DOHH2 (cell line): Measurements from ENCODE around the gene CD163L1.

Experiments used
- H3F3A ChIP-seq: fragments of 200-600 bp; sonication (generic), shearing (Covaris generic); 2 replicates; pipeline ENCODE4 v1.6.0; 2016; ENCODE audit warnings: antibody characterized with exemption, mild to moderate bottlenecking; ENCODE audit not compliant: control insufficient read depth, insufficient read depth
- H3K27ac ChIP-seq: fragments of 200-600 bp; sonication (generic); 2 replicates; pipeline ENCODE4 v1.5.1; 2014; ENCODE audit warnings: low read depth, mild to moderate bottlenecking, low read length, moderate library complexity
- H3K27me3 ChIP-seq: fragments of 200-600 bp; sonication (generic); 2 replicates; pipeline ENCODE4 v1.6.1; 2014; ENCODE audit warnings: mild to moderate bottlenecking, low read length, mixed read lengths; ENCODE audit not compliant: control insufficient read depth
- H3K36me3 ChIP-seq: fragments of 200-600 bp; sonication (generic); 2 replicates; pipeline ENCODE4 v1.6.1; 2014; ENCODE audit warnings: mild to moderate bottlenecking, low read length, moderate library complexity, mixed read lengths; ENCODE audit not compliant: control insufficient read depth
- H3K4me1 ChIP-seq: fragments of 200-600 bp; sonication (generic); 2 replicates; pipeline ENCODE4 v1.6.1; 2014; ENCODE audit warnings: mild to moderate bottlenecking, low read length, mixed read lengths; ENCODE audit not compliant: control insufficient read depth
- H3K4me2 ChIP-seq: fragments of 200-600 bp; sonication (generic); 2 replicates; pipeline ENCODE4 v1.6.0; 2014; ENCODE audit warnings: mild to moderate bottlenecking, low read length, moderate library complexity
- H3K4me3 ChIP-seq: fragments of 200-600 bp; sonication (generic); 2 replicates; pipeline ENCODE4 v1.5.1; 2014; ENCODE audit warnings: mild to moderate bottlenecking, low read length, mixed read lengths
- H3K79me2 ChIP-seq: fragments of 200-600 bp; sonication (generic); 2 replicates; pipeline ENCODE4 v1.6.1; 2014; ENCODE audit warnings: mild to moderate bottlenecking, low read length, mixed read lengths; ENCODE audit not compliant: control insufficient read depth
- H3K9me2 ChIP-seq: fragments of 200-600 bp; sonication (generic); replicated peaks from 2 replicates; pipeline ENCODE4 v1.6.1; 2014; ENCODE audit warnings: mild to moderate bottlenecking, low read length, mixed read lengths; ENCODE audit not compliant: control insufficient read depth
- H3K9me3 ChIP-seq: fragments of 200-600 bp; sonication (generic); 2 replicates; pipeline ENCODE4 v1.6.1; 2014; ENCODE audit warnings: antibody characterized with exemption, low read length, mixed read lengths; ENCODE audit not compliant: control insufficient read depth, insufficient read depth
- H4K20me1 ChIP-seq: fragments of 200-600 bp; sonication (generic); 2 replicates; pipeline ENCODE4 v1.6.0; 2014; ENCODE audit warnings: low read depth, mild to moderate bottlenecking, antibody characterized with exemption, low read length, moderate library complexity; ENCODE audit not compliant: control insufficient read depth, insufficient read depth
- EZH2phosphoT487 ChIP-seq: fragments of 200-600 bp; sonication (generic); IDR thresholded peaks from 2 replicates; pipeline ENCODE4 v1.6.1; 2017; ENCODE audit warnings: borderline replicate concordance, mild to moderate bottlenecking, antibody characterized with exemption, low read length, moderate library complexity, mixed read lengths
- TF ChIP-seq, protein P1 (sequence below): fragments of 200-600 bp; sonication (generic); IDR thresholded peaks from one replicate; pipeline ENCODE4 v1.5.1; 2014; ENCODE audit warnings: antibody characterized with exemption, mild to moderate bottlenecking, low read depth, low read length; ENCODE audit not compliant: poor library complexity, severe bottlenecking

The CD163L1 gene

DNA sequence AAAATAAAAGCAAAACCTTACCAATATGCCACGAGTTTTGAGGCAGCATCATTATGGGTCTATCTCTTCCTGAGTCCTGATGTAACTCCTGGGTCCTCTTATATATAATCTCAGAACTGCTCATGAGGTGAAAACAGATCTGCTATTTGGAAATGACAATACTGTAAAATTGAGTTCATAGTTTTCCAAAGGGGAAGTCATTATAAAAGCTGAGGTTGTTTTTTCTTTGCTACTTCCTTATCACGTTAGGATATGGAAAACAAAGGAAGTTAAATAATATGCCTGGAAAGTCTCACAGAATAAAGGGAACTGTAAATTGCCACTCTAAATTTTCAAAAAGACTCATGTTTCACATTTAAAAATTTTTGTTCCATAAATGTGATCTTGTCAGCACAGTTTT, at the start of gene CD163L1:
Gene CD163L1, minus strand, starts transcription at position 78 of the 400 bp plus-strand sequence. Its CDS starts 26 bp downstream, at position 52.
- Histone ChIP-seq H3K4me2 (no peak within 1 kb of the TSS), H3K9me2 (no peaks in the 10 kb centered on the region), H3K27me3 (peaks cover 3% of the 10 kb centered on the region; the same call in 1 of the 2 replicates), H3F3A (no peaks in the 10 kb centered on the region), H4K20me1 (no peaks in the 10 kb centered on the region), H3K9me3 (no peaks in the 10 kb centered on the region), H3K36me3 (no peaks in the 10 kb centered on the region), H3K79me2 (no peaks in the 10 kb centered on the region), H3K4me3 (no peak within 1 kb of the TSS), H3K27ac (no peak within 1 kb of the TSS), H3K4me1 (no peaks in the 10 kb centered on the region)
- TF ChIP-seq, protein P1, sequence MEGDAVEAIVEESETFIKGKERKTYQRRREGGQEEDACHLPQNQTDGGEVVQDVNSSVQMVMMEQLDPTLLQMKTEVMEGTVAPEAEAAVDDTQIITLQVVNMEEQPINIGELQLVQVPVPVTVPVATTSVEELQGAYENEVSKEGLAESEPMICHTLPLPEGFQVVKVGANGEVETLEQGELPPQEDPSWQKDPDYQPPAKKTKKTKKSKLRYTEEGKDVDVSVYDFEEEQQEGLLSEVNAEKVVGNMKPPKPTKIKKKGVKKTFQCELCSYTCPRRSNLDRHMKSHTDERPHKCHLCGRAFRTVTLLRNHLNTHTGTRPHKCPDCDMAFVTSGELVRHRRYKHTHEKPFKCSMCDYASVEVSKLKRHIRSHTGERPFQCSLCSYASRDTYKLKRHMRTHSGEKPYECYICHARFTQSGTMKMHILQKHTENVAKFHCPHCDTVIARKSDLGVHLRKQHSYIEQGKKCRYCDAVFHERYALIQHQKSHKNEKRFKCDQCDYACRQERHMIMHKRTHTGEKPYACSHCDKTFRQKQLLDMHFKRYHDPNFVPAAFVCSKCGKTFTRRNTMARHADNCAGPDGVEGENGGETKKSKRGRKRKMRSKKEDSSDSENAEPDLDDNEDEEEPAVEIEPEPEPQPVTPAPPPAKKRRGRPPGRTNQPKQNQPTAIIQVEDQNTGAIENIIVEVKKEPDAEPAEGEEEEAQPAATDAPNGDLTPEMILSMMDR: no peak
- no peak for TF ChIP-seq EZH2phosphoT487

- Histone ChIP-seq H3F3A (no peaks in the 10 kb centered on the region), H3K4me1 (no peaks in the 10 kb centered on the region), H3K79me2 (no peaks in the 10 kb centered on the region), H3K9me3 (no peaks in the 10 kb centered on the region), H3K4me2 (no peak overlapping the region), H4K20me1 (no peaks in the 10 kb centered on the region), H3K4me3 (no peak overlapping the region), H3K9me2 (no peaks in the 10 kb centered on the region), H3K36me3 (no peaks in the 10 kb centered on the region), H3K27ac (no peak overlapping the region), H3K27me3 (no peaks in the 10 kb centered on the region)
- TF ChIP-seq, protein P1: no peak
- no peak for TF ChIP-seq EZH2phosphoT487
Measured at GRCh38 chr12:7493006-7493405, 49.1 kb upstream of the CD163L1 start.

- Histone ChIP-seq H3K9me3 (no peaks in the 10 kb centered on the region), H3K4me2 (no peak overlapping the region), H3F3A (no peaks in the 10 kb centered on the region), H3K27ac (no peak overlapping the region), H3K36me3 (no peaks in the 10 kb centered on the region), H3K27me3 (no peaks in the 10 kb centered on the region), H4K20me1 (no peaks in the 10 kb centered on the region), H3K4me3 (no peak overlapping the region), H3K9me2 (no peaks in the 10 kb centered on the region), H3K4me1 (no peaks in the 10 kb centered on the region), H3K79me2 (no peaks in the 10 kb centered on the region)
- TF ChIP-seq EZH2phosphoT487: no peak
- TF ChIP-seq, protein P1: no peak
Measured at GRCh38 chr12:7486512-7486911, 42.6 kb upstream of the CD163L1 start.
